ENCODE measurements around the gene PHACTR3.
"Not testable (repeated sequence)": the region's sequence is repeated elsewhere in the genome, so short reads cannot be mapped to it uniquely, and the experiment has no call there.

Gene PHACTR3

DNA sequence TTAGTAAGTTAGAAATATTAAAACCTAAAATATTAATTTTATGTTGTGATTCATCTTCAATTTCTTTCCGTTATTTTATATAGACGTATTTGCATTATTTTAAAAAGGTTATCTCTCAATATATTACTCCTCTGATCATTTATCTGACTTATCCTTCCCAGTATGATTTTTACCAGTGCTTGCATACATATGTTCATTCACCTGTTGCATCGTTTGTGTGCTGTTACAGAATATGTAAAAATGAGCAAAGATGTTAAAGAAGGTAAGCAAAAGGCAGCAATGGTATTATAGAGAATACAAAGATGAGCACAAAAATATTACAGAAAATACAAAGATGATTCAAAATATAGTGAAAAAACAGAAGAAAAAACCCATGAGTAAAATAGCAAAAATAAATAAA lies 280.2 kb downstream of the PHACTR3 start:
- H3K4me3 ChIP-seq (ENCODE audit: control insufficient read depth, low read depth, low read length), result no peak overlapping the region
- TF ChIP-seq CTCF (conservative IDR thresholded peaks at IDR 0.05; ENCODE audit: control insufficient read depth, insufficient read depth, low read depth, low read length), result no peak
- DNase-seq (ENCODE audit: low read depth), result no peak

DNA sequence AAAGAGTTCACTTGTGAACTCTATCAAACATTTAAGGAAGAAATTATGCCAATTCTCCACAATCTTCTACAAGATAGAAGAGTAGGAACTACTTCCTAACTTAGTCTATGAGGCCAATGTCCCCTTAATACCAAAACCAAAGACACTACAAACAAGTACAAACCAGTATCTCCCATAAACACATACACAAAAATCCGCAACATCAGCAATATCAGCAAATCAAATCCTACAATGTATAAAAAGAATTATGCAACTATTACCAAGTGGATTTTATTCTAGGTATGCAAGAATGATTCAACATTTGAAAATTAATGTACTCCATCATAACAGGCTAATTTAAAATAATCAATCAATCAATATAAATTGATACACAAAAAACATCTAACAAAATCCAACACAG lies 283.7 kb downstream of the PHACTR3 start:
- no peak overlapping the region for H3K4me3 ChIP-seq (ENCODE audit: control insufficient read depth, low read depth, low read length)
- no peak for TF ChIP-seq CTCF (conservative IDR thresholded peaks at IDR 0.05; ENCODE audit: control insufficient read depth, insufficient read depth, low read depth, low read length)
- no peak for DNase-seq (ENCODE audit: low read depth)

- not testable (repeated sequence) for DNase-seq (ENCODE audit: low read depth); H3K4me3 ChIP-seq (ENCODE audit: control insufficient read depth, low read depth, low read length)
These were observed 285.7 kb downstream of the PHACTR3 start for GRCh38 chr20:59890035-59890434.

DNA sequence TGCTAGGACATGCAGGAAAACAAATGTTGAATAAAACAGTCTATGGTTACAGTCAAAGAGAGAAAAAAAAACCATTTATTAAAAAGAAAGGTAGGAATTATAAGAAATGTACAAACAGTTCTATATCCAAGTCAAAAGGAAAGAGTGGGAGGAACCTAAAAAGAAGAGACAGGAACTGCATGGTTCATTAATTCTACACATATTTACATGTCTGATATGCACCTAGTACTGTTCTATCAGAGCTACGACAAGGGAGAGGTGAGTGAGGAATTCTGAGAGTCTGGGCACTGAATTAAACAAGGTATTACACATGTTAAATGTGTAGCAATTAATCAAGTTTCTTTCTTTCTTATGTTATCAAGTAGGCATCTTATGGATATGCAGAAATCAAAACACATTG lies 287.2 kb downstream of the PHACTR3 start:
- H3K4me3 ChIP-seq (ENCODE audit: control insufficient read depth, low read depth, low read length), result no peak overlapping the region
- no peak for DNase-seq (ENCODE audit: low read depth)
- TF ChIP-seq CTCF (conservative IDR thresholded peaks at IDR 0.05; ENCODE audit: control insufficient read depth, insufficient read depth, low read depth, low read length), result no peak

GRCh38 chr20:59895908-59896307 lies 291.6 kb downstream of the PHACTR3 start:
- TF ChIP-seq CTCF (conservative IDR thresholded peaks at IDR 0.05; ENCODE audit: control insufficient read depth, insufficient read depth, low read depth, low read length), result no peak
- DNase-seq (ENCODE audit: low read depth), result no peak
- H3K4me3 ChIP-seq (ENCODE audit: control insufficient read depth, low read depth, low read length), result no peak overlapping the region
